GM04504 (cell line): ENCODE data around the gene PARS2.

Source experiments
- DNase-seq: peaks from one replicate; pipeline ENCODE4 v3.0.0-alpha.2; 2012; ENCODE audit warnings: low read depth

PARS2 gene

DNA sequence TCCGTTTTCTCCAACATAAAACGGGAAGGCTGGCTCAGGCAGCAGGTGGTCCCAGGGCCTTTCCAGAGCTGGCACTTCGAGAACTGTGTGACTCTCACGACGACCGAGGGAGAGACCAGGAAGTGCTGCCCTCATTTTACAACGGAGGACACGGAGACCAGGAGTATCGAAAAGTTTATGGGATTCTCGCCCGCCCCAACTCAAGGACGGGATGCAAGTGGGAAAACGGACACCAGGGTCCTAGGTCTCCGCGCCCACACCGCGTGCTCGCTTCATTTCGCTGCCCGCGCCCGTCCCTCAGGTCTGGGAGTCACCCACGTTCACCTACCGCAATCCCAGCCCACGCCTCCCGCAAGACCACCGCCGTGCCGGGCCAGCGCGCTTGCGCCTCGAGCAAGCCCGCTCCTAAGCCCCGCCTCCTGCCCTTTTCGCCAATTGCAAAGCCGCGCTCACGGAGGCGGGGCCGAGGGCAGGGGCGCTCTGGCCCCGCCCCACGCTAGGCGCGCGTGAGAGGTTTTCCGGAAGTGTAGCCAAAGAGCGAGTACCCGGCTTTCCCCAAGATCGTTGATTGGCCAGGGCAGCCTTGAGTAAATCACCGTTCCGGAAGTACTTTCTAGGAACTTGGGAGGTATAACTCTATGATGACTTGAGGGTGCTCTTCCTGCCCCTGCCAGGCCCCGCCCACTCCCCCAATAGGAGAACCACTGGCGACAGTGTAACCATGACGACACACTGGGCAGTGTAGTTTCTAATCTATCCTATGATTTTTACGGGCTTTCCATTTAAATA lies at the start of gene PARS2:
TSS of gene PARS2 (minus strand) at position 391 of the 789 bp plus-strand sequence. CDS start 5,362 bp downstream, outside the sequence.
- peak; percentile 99 for DNase-seq

DNA sequence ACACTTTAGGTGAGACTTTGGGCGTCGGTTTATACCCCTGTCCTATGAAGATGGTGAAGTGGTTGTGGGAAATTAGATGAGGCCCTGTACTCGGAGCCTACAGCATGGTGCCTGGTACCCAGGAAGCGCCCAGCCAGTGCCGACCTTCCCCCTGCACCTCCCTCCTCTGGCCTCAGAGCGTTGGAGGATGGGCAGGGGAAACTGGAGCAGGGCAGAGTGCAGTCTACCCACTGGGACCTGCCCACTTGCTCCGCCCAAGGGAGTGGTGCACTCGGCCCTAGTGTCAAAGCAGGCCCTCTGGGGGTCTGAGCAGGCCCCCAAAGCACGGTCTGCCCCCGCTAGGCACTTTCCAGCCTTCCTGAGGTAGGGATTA lies 49.8 kb upstream of the PARS2 start:
- no peak for DNase-seq

DNA sequence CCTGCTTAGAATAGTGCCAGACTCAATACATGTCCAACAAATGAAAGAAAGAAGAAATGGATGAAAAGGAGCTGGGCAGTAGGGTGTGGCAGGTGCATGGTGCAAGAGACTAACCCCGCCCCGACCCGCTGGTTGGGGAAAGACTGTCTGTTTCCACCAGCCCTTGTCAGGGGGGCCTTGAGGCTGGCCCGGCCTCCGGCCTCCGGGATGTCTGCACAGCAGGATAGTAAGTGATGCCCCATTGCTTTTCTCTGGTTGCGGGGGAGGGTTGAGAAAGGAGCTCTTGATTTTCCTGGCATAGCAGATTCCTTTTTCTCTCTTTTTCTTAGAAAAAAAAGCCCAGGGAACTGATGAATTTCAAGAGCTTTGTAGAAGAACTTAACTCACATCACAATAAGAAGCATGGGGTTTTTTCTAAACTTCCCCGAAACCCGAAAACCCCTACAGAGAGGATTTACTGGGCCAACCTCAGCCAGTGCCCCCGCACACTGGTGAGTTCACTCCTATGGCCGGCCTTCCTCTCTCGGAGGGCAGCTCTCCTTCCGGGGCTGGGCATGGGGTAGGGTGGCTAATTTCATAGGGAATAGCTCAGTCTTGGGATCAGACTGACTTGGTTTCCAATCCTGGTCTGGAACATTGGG lies 49.3 kb upstream of the PARS2 start:
- no peak for DNase-seq

DNA sequence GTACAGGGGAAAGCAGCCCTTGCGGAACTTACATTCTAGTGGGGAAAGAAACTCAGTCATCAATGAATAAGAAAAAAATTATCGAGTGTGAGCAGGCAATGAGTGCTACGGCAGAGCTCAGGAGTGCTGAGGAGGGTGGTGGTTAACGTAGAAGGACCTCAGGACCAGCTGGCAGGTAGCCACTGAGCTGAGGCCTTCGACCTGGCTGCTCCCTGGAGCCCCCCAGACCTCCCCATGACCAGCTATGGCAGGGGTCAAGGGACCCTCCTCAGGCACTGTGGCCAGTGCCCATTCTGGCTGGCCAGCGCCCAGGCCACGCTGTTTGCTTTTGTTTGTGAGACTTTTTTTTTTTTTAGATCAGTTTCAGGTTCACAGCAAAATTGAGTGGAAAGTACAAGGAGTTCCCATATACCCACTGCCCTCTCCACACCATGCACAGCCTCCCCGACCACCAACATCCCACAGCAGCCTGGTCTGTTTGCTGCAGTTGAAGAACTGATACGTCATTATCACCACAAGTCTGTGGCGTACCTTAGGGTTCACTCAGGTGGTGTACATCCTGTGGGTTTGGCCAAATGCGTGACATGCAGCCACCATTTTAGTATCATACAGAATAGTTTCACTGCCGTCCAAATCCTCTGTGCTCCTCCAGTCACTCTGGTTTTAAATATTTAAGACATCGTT lies 48.6 kb upstream of the PARS2 start:
- DNase-seq, result no peak

DNA sequence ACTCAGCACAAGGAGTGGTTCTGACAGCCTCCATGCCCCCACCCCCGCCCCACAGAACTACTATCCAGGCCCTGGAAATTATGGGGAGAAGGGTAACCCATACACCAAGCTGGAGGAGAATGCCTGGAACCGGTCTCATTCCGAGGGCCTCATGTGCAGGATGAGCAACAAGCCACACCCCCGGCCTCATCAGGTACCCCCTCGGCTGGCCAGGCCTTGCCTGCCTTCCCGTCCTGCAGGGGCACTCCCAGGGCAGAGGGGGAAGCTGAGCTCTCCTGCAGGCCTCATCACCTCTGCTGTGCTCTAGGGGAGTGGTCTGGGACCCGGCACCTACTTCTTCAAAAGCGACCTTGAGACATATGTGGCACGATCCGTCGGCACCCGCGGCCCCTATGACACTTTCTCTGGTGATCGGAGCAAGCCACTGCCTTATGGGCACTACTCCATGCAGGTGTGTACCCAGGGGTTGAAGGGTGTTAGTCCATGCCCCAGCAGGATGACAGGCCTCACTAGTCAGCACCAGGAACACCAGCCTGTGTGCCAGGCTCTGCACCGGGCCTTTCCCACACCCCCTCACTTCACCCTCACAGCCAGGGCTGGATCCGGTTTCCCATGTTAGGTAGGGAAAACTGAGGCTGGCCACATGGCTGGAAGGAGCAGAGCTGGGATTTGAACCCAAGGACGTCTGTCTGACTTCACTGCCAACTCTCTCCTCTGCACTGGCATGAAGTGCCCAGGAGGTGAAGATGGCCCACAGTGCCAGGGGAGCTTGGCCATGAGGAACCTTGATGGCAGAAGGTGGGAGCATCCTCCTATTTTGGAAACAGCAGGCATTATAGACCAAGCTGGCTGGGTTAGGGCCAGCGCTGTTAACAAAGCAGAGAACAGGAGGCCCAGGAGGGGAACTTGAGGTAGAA lies 47.7 kb upstream of the PARS2 start:
- DNase-seq, result no peak

DNA sequence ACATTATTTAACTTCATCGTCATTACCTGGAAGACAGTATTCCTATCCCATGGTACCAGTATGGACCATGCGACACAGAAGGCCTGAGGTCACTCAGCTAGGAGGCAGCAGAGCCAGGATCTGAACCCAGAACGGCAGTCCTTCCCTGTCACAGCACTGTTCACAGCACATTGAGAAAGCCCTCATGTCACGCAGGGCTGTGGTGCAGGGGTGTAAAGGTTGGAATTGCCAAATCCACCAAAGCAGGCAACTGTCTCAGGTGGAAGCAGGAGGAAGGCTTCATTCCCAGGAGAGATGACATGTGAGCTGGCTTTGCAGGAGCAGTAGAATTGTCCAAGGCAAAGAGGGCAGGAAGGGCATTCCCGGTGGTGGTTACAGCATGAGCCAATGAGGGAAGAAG lies 46.7 kb upstream of the PARS2 start:
- no peak for DNase-seq

DNA sequence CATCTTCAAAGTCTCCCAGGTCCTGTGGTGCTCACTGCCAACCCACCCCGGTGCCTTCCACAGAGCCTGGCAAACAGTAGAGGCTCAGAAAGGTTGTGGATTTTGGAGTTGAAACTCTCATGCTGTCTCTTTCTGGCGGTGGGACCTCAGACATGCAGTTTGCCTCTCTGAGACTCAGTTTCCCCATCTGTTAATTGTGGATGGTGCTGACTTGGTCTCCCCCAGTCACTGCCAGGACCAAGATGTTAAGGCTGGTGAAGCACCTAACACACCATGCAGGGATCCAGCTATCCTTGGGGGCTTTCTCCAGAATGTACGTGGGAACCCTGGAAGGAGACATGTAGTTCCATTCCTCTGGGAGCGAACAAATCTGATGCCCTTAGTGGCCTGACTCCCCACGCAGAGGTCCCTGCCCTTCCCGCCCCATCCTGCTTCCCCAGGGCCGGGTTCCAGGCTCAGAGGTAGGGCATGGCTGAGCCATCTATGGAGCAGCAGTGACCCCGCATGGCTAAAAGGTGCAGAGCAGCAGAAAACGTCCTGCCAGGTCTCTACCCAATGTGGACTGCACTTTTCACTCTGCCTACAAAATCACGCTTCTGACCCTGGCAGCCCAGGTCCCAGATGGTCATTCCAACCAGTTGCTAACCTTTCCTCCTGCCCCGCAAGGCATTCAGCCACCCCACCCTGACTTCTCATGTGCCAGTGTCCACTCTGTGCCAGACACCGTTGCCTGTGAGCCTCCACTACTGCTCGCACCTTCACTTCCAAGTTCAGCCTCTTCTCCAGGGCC lies 46.0 kb upstream of the PARS2 start:
- DNase-seq, result peak; percentile 25

DNA sequence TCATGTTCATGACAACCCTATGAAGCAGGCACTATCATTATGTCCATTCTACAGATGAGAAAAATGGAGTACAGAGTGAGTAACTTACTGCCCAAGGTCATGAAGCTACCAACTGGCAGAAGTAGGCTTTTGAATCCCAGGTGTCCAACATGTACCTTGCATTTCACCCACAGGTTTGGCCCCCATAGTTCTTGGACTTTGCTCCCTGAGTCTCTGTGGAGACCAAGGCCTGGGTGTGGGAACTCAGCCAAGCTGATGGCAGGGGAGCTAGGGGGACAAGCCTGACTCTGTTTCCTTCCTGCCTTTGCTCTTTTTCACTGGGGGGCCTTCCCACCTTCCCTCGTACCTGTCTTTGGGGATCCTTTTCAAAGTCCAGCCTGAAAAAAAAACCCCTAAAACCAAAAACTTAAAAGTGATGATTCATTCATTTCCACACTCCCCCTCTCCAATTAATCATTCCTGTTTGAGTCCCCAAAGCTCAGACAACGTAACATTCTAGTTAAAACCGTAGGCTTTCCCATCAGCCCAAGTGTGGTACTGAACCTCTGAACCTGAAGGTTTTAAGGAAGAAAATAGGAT lies 45.3 kb upstream of the PARS2 start:
- no peak for DNase-seq

DNA sequence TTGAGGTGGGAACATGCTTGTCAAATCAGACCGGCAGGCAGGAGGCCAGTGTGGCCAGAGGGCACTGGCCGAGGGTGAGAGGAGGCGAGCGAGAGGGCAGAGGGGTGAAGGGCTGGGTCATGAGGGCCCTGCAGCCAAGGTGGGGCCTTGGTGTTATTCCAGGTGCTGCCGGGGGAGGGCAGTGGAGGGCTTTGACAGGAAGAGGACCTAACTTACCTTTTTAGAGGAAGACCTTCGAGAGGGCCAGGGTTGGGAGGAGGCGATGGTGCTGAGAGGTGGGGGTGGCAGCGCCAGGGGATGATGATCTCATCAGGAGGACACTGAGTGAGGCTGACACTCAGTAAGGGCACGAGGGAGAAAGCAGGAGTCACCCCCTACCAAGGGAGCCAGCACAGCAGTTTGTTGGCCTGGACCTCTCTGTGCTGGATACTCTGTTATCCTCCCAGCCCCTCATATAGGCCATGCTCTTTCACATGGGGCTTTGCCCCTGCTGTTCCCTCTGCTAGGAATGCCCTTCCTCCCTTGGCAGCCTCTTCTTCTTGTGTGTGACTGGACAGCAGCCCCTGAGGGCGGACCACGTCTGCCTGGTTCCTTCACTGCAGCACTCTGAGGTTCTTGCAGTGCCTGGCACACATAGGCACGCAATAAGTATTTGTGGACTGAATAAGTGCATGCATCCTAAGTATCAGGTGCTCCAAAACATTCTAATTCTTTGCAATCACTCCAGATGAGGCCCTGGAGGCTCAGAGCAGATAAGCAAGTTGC lies 44.3 kb upstream of the PARS2 start:
- no peak for DNase-seq

DNA sequence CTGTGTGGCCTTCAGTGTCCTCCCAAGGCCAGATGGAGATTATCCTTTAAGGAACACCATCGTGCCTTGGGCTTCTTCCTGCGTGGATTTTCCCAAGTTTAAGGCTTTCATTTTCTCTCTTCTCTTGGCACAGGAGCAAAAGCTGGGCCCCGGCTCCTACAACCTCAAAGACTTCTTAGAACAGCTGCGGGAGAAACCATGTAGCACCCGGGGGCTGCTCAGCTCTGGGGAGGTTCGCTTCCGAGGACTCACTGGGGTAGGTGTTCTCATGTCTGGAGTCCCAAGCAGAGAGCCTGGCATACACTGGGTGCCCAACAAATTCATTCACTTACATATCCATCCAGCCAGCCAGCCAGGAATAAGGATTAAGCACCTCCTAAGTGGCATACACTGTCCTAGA lies 43.4 kb upstream of the PARS2 start:
- DNase-seq, result no peak

DNA sequence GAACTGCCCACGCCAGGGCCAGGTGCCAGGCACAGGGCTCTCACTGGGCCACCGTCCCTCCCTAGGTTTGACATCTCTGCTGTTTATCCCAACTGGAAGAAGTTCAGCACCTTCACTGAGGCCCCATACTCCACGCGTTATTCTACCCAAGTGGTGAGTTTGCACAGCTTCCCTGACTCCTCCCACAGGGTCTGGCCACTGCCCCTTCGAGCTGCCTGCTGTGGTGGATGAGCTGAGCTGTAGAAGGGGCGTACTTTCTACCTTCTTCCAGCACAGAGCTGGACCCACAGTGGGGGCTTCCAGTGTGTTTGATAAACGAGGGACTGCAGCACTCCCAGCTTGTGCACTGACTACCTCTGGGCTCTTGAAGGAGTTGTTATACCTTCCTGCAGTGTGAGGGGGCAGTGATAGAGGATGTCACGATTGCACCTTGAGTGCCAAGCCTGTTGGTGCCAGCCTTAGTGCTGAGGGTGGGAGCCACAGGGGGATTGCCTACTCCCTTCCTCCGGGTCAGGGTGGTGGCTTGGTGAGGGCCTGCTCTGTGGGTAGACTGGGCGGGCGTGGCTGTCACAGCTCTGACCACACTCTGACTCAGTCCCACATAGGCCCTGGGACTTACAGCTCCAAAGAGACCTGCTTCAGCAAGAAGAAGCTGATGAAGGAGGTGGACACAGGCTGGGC lies 42.7 kb upstream of the PARS2 start:
- no peak for DNase-seq

DNA sequence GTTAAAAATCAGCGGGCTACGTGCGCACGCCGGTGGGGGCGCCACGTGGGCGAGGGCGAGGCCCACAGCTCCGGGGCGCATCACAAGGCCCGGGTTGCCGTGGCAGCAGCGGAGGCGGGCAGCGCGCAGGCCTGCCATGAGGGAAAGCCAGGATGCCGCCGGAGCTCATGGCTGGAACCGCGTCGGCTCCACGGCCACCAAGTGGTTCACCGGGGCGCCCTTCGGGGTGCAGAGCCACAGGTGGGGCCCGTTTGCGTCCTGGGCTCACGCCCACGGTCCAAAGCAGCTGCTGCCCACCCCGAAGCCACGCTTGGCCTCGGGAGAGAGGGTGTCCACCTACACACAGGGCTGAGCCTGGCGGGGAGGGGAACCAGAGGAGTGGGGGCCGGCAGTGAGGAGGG lies 41.7 kb upstream of the PARS2 start:
- no peak for DNase-seq

DNA sequence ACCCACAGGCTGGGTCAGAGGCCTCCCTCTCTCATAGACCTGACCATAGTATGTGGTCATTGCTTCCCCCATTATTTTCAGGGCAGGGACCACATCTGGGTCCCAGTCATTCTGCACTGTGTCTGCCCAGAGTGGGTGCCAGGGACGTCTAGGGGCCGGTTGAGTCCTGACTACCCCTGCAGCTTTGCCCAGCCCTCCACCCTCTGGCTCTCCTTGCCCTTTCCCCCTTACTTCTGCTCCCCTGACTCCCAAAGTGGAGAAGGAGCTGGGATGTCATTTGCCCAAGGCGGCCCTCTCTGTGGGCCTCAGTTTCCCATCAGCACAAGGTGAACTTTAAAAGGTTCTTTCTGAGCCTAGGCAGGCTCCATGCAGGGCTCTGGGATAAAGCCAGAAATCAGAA lies 41.1 kb upstream of the PARS2 start:
- DNase-seq, result no peak

DNA sequence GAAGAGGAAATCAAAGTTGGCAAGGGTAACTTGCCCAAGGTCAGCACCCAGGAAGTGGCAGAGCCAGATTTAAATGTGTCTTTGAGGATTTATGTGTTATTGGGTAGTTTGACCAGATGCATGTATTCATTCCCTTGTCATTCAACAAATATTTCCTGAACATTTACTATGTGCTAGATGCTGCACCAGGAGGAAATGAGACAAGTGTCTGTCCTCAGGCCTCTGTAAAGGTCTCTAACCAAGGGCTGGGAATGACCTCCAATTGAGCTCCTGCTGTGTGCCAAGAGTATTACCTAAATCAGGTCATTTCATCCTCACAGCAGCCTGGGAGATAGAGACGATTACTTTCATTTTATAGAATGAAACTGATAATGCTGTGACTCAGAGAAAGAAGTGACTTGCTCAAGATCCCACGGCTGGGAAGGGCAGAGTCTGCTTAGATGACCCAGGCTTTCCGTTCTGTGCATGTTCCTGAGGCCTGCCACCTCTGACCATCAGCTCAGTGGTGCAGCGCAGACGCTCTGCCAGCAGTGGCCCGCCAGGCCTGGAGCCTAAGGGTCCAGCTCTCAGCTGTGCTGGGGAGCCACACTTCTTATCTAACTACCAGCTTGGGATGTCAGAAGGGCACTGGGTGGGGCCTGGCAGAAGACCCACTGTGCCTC lies 40.3 kb upstream of the PARS2 start:
- no peak for DNase-seq

DNA sequence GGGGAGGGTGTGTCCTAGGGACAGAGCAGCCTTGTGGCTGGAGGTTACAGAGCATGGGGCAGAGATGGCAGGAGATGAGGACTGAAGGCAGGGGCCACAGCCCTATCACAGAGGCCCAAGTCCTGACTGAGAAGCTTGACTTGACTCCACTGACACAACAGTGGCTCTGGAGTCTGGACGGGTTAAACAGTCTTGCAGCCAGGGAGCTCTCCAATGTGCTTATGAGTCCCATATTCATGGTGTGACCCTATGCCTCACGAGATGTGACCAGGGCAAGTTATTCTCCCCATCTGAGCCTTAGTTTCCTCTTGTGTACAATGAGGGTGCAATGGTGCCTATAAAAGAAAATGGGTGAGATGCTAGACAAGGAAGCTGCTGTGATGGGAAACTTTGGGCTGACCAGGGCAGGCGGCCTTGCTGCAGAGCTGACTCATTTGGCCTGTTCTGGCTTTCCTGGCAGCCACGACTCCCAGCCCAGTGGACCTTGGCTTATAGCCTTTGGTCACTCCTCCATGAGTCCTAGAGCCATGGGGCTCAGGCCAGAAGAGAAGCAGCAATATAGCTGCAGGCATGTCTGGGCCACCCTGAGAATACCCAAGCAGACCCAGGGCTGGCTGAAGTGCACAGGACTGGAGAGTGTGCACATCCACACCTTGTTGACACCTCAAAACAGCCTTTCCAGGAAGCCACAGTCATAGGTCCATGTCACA lies 39.6 kb upstream of the PARS2 start:
- no peak for DNase-seq

DNA sequence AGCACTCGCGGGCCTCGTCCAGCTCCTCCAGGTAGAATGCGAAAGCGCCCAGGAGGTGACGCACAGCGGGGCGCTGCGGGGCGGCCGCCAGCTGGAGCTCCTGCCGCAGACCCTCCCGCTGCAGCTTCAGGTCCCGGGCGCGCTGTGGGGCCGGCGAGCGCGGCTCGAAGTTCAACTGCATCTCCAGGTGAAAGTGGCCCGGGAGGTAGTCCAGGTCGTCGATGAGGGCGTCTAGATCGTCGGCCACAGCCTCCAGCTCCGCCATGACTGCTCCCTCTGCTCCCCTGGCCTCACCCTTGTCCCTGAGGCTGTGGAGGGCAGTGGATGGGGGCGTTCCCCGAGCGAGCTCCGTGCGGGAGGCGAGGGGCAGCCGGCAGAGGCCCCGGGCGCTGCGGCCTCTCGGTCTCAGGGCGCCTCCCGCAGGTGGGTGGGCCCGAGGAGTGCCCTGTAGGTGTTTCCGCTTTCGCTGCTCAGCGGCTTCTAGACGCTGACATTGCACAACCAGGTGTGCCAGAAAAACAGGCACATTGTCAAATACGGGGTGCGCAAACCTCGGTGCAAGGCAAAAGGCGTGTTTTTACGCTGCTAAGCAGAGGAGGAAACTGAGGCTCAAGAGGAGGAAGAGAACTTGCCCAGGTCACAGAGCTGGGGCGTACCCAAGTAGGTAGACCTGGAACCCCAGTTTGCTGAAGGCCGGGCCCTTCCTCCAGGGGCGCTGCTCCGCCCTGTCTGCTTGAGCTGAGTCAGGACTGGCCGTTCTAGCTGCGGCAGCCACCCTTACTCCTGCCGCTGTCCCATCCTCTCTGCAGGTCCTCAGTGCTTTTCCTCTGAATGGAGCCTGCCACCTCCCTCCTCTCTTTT lies 36.8 kb upstream of the PARS2 start, which contains the start of gene TTC22:
TSS of gene TTC22 (minus strand) at position 425 of the 861 bp plus-strand sequence. CDS start at position 265, 160 bp downstream.
- no peak for DNase-seq
